Neuronal stem cell (in vitro differentiated cells): ENCODE results near the gene GON4L. TPM values are rescaled to one million over a fixed set of nuclear protein-coding genes. Genes with fewer than 3 reads are reported as not detected.

Source experiments
- DNase-seq: peaks from one replicate; pipeline ENCODE4 v3.0.0-alpha.2; 2013; ENCODE audit warnings: low spot score
- H2AFZ ChIP-seq: one replicate; pipeline ENCODE4 v1.6.1; 2013; ENCODE audit warnings: mild to moderate bottlenecking, low read length, inconsistent platforms
- H2AK5ac ChIP-seq: 2 replicates; pipeline ENCODE4 v1.6.1; 2013; ENCODE audit warnings: low read depth, mild to moderate bottlenecking, inconsistent platforms, low read length, moderate library complexity, mixed read lengths
- H2BK120ac ChIP-seq: 2 replicates; pipeline ENCODE4 v1.6.1; 2013; ENCODE audit warnings: low read depth, mild to moderate bottlenecking, inconsistent platforms, low read length, moderate library complexity, mixed read lengths
- H2BK12ac ChIP-seq: one replicate; pipeline ENCODE4 v1.6.1; 2013; ENCODE audit warnings: low read length, inconsistent platforms
- H2BK15ac ChIP-seq: 2 replicates; pipeline ENCODE4 v1.6.1; 2013; ENCODE audit warnings: mild to moderate bottlenecking, low read length, inconsistent platforms, mixed read lengths
- H2BK5ac ChIP-seq: one replicate; pipeline ENCODE4 v1.6.1; 2013; ENCODE audit warnings: inconsistent platforms, mild to moderate bottlenecking, low read length, moderate library complexity
- H3K14ac ChIP-seq: one replicate; pipeline ENCODE4 v1.6.1; 2013; ENCODE audit warnings: low read length, inconsistent platforms
- H3K18ac ChIP-seq: 2 replicates; pipeline ENCODE4 v1.6.1; 2013; ENCODE audit warnings: low read length, inconsistent platforms
- H3K23ac ChIP-seq: 2 replicates; pipeline ENCODE4 v1.6.1; 2013; ENCODE audit warnings: low read depth, mild to moderate bottlenecking, mixed read lengths, low read length, inconsistent platforms; ENCODE audit not compliant: poor library complexity
- H3K27ac ChIP-seq: replicated peaks from 3 replicates; pipeline ENCODE4 v1.5.1; 2013; ENCODE audit warnings: low read length, inconsistent platforms
- H3K27me3 ChIP-seq, 3 experiments: 2 replicates each; pipeline ENCODE4 v1.6.1; 2013; ENCODE audit warnings: low read length in 3 of 3, mild to moderate bottlenecking in 2 of 3, inconsistent platforms in 1 of 3, low read depth in 1 of 3, mixed read lengths in 1 of 3, moderate library complexity in 1 of 3; ENCODE audit not compliant: control insufficient read depth in 3 of 3, insufficient read depth in 3 of 3
- H3K36me3 ChIP-seq, 2 donors: replicated peaks in 1 of 2; 2 replicates each; pipeline ENCODE4 v1.6.1; 2013; ENCODE audit warnings: low read length in 2 of 2; ENCODE audit not compliant: control insufficient read depth in 2 of 2, insufficient read depth in 2 of 2
- H3K4ac ChIP-seq: 2 replicates; pipeline ENCODE4 v1.6.1; 2013; ENCODE audit warnings: inconsistent platforms, mild to moderate bottlenecking, low read length, moderate library complexity
- H3K4me1 ChIP-seq, 2 donors: 1 replicate in 1 of 2; 2 replicates in 1 of 2; pipeline ENCODE4 v1.6.1; 2013; ENCODE audit warnings: low read length in 2 of 2, low read depth in 1 of 2; ENCODE audit not compliant: control insufficient read depth in 2 of 2, insufficient read depth in 1 of 2
- H3K4me2 ChIP-seq: one replicate; pipeline ENCODE4 v1.6.1; 2013; ENCODE audit warnings: mild to moderate bottlenecking, low read length, inconsistent platforms; ENCODE audit not compliant: insufficient read depth, poor library complexity, severe bottlenecking
- H3K4me3 ChIP-seq, 2 donors: 2 replicates each; pipeline ENCODE4 v1.5.1; 2013; ENCODE audit warnings: low read length in 2 of 2, mild to moderate bottlenecking in 2 of 2, inconsistent platforms in 1 of 2, moderate library complexity in 1 of 2
- H3K79me1 ChIP-seq: one replicate; pipeline ENCODE4 v1.6.1; 2013; ENCODE audit warnings: low read depth, mild to moderate bottlenecking, inconsistent platforms, low read length, moderate library complexity
- H3K9ac ChIP-seq: one replicate; pipeline ENCODE4 v1.6.1; 2013; ENCODE audit warnings: mild to moderate bottlenecking, low read depth, low read length, inconsistent platforms; ENCODE audit not compliant: poor library complexity
- H3K9me3 ChIP-seq, 2 donors: replicated peaks in 1 of 2; 2 replicates each; pipeline versions ENCODE3 to v1.6.1; 2013; ENCODE audit warnings: low read length in 2 of 2, mild to moderate bottlenecking in 2 of 2, inconsistent platforms in 1 of 2, low read depth in 1 of 2, mixed read lengths in 1 of 2, moderate library complexity in 1 of 2; ENCODE audit not compliant: control insufficient read depth in 2 of 2, insufficient read depth in 1 of 2
- H4K8ac ChIP-seq: one replicate; pipeline ENCODE4 v1.6.1; 2013; ENCODE audit warnings: low read depth, mild to moderate bottlenecking, inconsistent platforms, low read length, moderate library complexity
- H4K91ac ChIP-seq: one replicate; pipeline ENCODE4 v1.6.1; 2013; ENCODE audit warnings: low read length, low read depth, mild to moderate bottlenecking, inconsistent platforms; ENCODE audit not compliant: poor library complexity
- WGBS, 2 donors: extraction: QIAGEN DNeasy Blood & Tissue Kit; methylation state at CpG; one replicate each; pipeline ENCODE4 v1.1.7; 2013; ENCODE audit warnings: missing lambda C conversion rate in 2 of 2, mixed read lengths in 1 of 2; ENCODE audit not compliant: insufficient read length in 2 of 2, insufficient replicate concordance in 1 of 2; ENCODE audit errors: extremely low coverage in 2 of 2; 5-methylcytosine and 5-hydroxymethylcytosine counted together
- polyA plus RNA-seq, 2 experiments: library from polyadenylated mRNA; stranded (reverse); fragments of 200-250 nt; gene quantifications; one replicate each; pipeline ENCODE4 v1.2.3, GENCODE V29; 2013

The GON4L gene
- polyA plus RNA-seq (2013, experiment 1 of 2): 15.4 TPM
- polyA plus RNA-seq (2013, experiment 2 of 2): 14.4 TPM

- no CpG with 5 or more reads among the region's 46 CpGs for WGBS, 2 donors
- H3K18ac ChIP-seq: peak within 1 kb of the TSS; percentile 89
- no peak within 1 kb of the TSS for H2AK5ac ChIP-seq
- H3K23ac ChIP-seq: peak within 1 kb of the TSS; percentile 95
- H3K4me1 ChIP-seq: peaks cover 6 to 10% of the 10 kb centered on the region in 2 donors
- peak within 1 kb of the TSS; percentile 95 for H3K9ac ChIP-seq
- no peaks in the 10 kb centered on the region for H3K27me3 ChIP-seq
- no peak within 1 kb of the TSS for H4K91ac ChIP-seq
- H3K4me2 ChIP-seq: peak within 1 kb of the TSS; percentile 61
- no peak within 1 kb of the TSS for H4K8ac ChIP-seq
- H3K4me3 ChIP-seq: peak within 1 kb of the TSS; percentile 83 to 91
- no peak within 1 kb of the TSS for H2BK5ac ChIP-seq
- peak within 1 kb of the TSS; percentile 98 for H3K14ac ChIP-seq
- peak; percentile 79 for DNase-seq
- peak within 1 kb of the TSS; percentile 67 for H2BK15ac ChIP-seq
- H2BK12ac ChIP-seq: no peak within 1 kb of the TSS
- H2BK120ac ChIP-seq: no peak within 1 kb of the TSS
- H3K36me3 ChIP-seq: peaks cover 12 to 38% of the 10 kb centered on the region in 2 donors
- peak within 1 kb of the TSS; percentile 80 for H2AFZ ChIP-seq
- H3K79me1 ChIP-seq: peaks cover 6% of the 10 kb centered on the region
- no peaks in the 10 kb centered on the region for H3K9me3 ChIP-seq
- no peak within 1 kb of the TSS for H3K27ac ChIP-seq
- no peak within 1 kb of the TSS for H3K4ac ChIP-seq
Measured at GRCh38 chr1:155856975-155857930, at the start of gene GON4L. GON4L (minus strand) TSS chr1:155857214; CDS start chr1:155853780, 3,434 bp downstream.

- Histone ChIP-seq H3K9me3 (no peaks in the 10 kb centered on the region), H3K18ac (no peak overlapping the region), H3K27me3 (no peaks in the 10 kb centered on the region), H2BK120ac (no peak overlapping the region), H3K4ac (no peak overlapping the region), H3K36me3 (peaks cover 33 to 90% of the 10 kb centered on the region in 2 donors), H3K23ac (no peak overlapping the region), H3K14ac (no peak overlapping the region), H2AFZ (no peak overlapping the region), H2BK12ac (no peak overlapping the region), H3K79me1 (no peaks in the 10 kb centered on the region), H3K9ac (no peak overlapping the region), H3K4me3 (no peak overlapping the region), H2BK15ac (no peak overlapping the region), H2BK5ac (no peak overlapping the region), H4K91ac (no peak overlapping the region), H3K4me2 (no peak overlapping the region), H3K4me1 (no peaks in the 10 kb centered on the region), H2AK5ac (no peak overlapping the region), H3K27ac (no peak overlapping the region), H4K8ac (no peak overlapping the region)
- DNase-seq: no peak
- no CpG with 5 or more reads among the region's 12 CpGs for WGBS, 2 donors
Measured at GRCh38 chr1:155904261-155904660, 47.2 kb upstream of the GON4L start.

- Histone ChIP-seq H3K23ac (no peak overlapping the region), H4K91ac (no peak overlapping the region), H2AFZ (no peak overlapping the region), H3K79me1 (no peaks in the 10 kb centered on the region), H2BK5ac (no peak overlapping the region), H3K27ac (no peak overlapping the region), H4K8ac (no peak overlapping the region), H2BK120ac (no peak overlapping the region), H3K4me1 (no peaks in the 10 kb centered on the region), H3K4ac (no peak overlapping the region), H3K9me3 (peaks cover 0 to 1% of the 10 kb centered on the region in 2 donors), H3K18ac (no peak overlapping the region), H3K9ac (no peak overlapping the region), H3K27me3 (no peaks in the 10 kb centered on the region), H3K4me2 (no peak overlapping the region), H3K14ac (no peak overlapping the region), H2BK15ac (no peak overlapping the region), H2AK5ac (no peak overlapping the region), H3K36me3 (peaks cover 31 to 87% of the 10 kb centered on the region in 2 donors), H3K4me3 (no peak overlapping the region), H2BK12ac (no peak overlapping the region)
- no CpG with 5 or more reads among the region's 4 CpGs for WGBS, 2 donors
- no peak for DNase-seq
Measured at GRCh38 chr1:155900161-155900560, 43.1 kb upstream of the GON4L start.

GRCh38 chr1:155899683-155900082 is 42.7 kb upstream of the GON4L start:
- no peak overlapping the region for H2AFZ ChIP-seq
- H2AK5ac ChIP-seq: no peak overlapping the region
- H3K4me2 ChIP-seq: no peak overlapping the region
- no peak overlapping the region for H3K4ac ChIP-seq
- peaks cover 0 to 1% of the 10 kb centered on the region in 2 donors for H3K9me3 ChIP-seq
- H3K18ac ChIP-seq: no peak overlapping the region
- no peak overlapping the region for H3K4me3 ChIP-seq
- DNase-seq: no peak
- H2BK120ac ChIP-seq: no peak overlapping the region
- WGBS, 2 donors: no CpG with 5 or more reads among the region's 2 CpGs
- H3K23ac ChIP-seq: no peak overlapping the region
- no peak overlapping the region for H3K9ac ChIP-seq
- peaks cover 28 to 82% of the 10 kb centered on the region in 2 donors for H3K36me3 ChIP-seq
- H2BK15ac ChIP-seq: no peak overlapping the region
- no peaks in the 10 kb centered on the region for H3K79me1 ChIP-seq
- H3K27ac ChIP-seq: no peak overlapping the region
- no peaks in the 10 kb centered on the region for H3K4me1 ChIP-seq
- no peak overlapping the region for H2BK12ac ChIP-seq
- H3K27me3 ChIP-seq: no peaks in the 10 kb centered on the region
- no peak overlapping the region for H2BK5ac ChIP-seq
- H4K91ac ChIP-seq: no peak overlapping the region
- no peak overlapping the region for H3K14ac ChIP-seq
- H4K8ac ChIP-seq: no peak overlapping the region
